ENCODE measurements around the gene EIPR1. TPM values are rescaled to one million over a fixed set of nuclear protein-coding genes. Genes with fewer than 3 reads are reported as not detected.
"Not testable (repeated sequence)": the region's sequence is repeated elsewhere in the genome, so short reads cannot be mapped to it uniquely, and the experiment has no call there.

Gene EIPR1
- total RNA-seq, 4 donors from 2014 or later, result 24.9 to 46.2 (median 36.3) TPM

GRCh38 chr2:3184167-3184566 is 193.5 kb downstream of the EIPR1 start:
- DNase-seq (ENCODE audit: low spot score in 2 of 2), result no peak
- Histone ChIP-seq H3K4me1 (no peaks in the 10 kb centered on the region), H3K27ac (no peak overlapping the region), H3K27me3 (no peaks in the 10 kb centered on the region), H3K4me3 (no peak overlapping the region), H3K9me3 (no peaks in the 10 kb centered on the region), H3K36me3 (peaks cover 0 to 40% (median 0%) of the 10 kb centered on the region in 3 donors)
- TF ChIP-seq CTCF (IDR thresholded peaks at IDR 0.05) (no peak), POLR2A (IDR thresholded peaks at IDR 0.05) (no peak), EP300 (IDR thresholded peaks at IDR 0.05) (no peak)
- 95 to 97% methylated on average over 11 of the region's 11 CpGs for WGBS, 2 donors

GRCh38 chr2:3183766-3184165 is 193.9 kb downstream of the EIPR1 start:
- no peaks in the 10 kb centered on the region for H3K9me3 ChIP-seq
- no peak overlapping the region for H3K4me3 ChIP-seq
- no peaks in the 10 kb centered on the region for H3K4me1 ChIP-seq
- H3K27ac ChIP-seq, result no peak overlapping the region
- peaks cover 0 to 36% (median 0%) of the 10 kb centered on the region in 3 donors for H3K36me3 ChIP-seq
- H3K27me3 ChIP-seq, result no peaks in the 10 kb centered on the region
- DNase-seq (ENCODE audit: low spot score in 2 of 2), result no peak
- WGBS, 2 donors, result 87 to 95% methylated on average over 8 to 10 of the region's 10 CpGs
- TF ChIP-seq EP300 (IDR thresholded peaks at IDR 0.05), result no peak
- no peak for TF ChIP-seq CTCF (IDR thresholded peaks at IDR 0.05)
- TF ChIP-seq POLR2A (IDR thresholded peaks at IDR 0.05), result no peak

- DNase-seq (ENCODE audit: low spot score in 2 of 2), result no peak
- H3K4me3 ChIP-seq, result no peak overlapping the region
Measured at GRCh38 chr2:3182848-3183247, 194.8 kb downstream of the EIPR1 start.

GRCh38 chr2:3181416-3182010 is 196.1 kb downstream of the EIPR1 start:
- Histone ChIP-seq H3K27ac (no peak overlapping the region), H3K9me3 (no peaks in the 10 kb centered on the region), H3K27me3 (no peaks in the 10 kb centered on the region), H3K36me3 (peaks cover 0 to 36% (median 0%) of the 10 kb centered on the region in 3 donors), H3K4me1 (no peaks in the 10 kb centered on the region), H3K4me3 (no peak overlapping the region)
- TF ChIP-seq EP300 (IDR thresholded peaks at IDR 0.05) (no peak), POLR2A (IDR thresholded peaks at IDR 0.05) (no peak)
- 93% methylated on average over 24 of the region's 24 CpGs for WGBS, 2 donors
- no peak for DNase-seq (ENCODE audit: low spot score in 2 of 2)

More at GRCh38 chr2:3182848-3183247, 194.8 kb downstream of the EIPR1 start:
- Histone ChIP-seq H3K36me3 (peaks cover 0 to 29% (median 0%) of the 10 kb centered on the region in 3 donors), H3K27me3 (no peaks in the 10 kb centered on the region), H3K4me1 (no peaks in the 10 kb centered on the region), H3K27ac (no peak overlapping the region), H3K9me3 (no peaks in the 10 kb centered on the region)
- TF ChIP-seq CTCF (IDR thresholded peaks at IDR 0.05) (no peak), EP300 (IDR thresholded peaks at IDR 0.05) (no peak), POLR2A (IDR thresholded peaks at IDR 0.05) (no peak)
- WGBS, 2 donors, result 97% methylated on average over 2 of the region's 2 CpGs

- peaks cover 0 to 36% (median 0%) of the 10 kb centered on the region in 3 donors for H3K36me3 ChIP-seq
- WGBS, 2 donors, result 77 to 82% methylated on average over 30 of the region's 30 CpGs
- not testable (repeated sequence) for DNase-seq (ENCODE audit: low spot score in 2 of 2)
Measured at GRCh38 chr2:3180909-3181221, 196.8 kb downstream of the EIPR1 start.

GRCh38 chr2:3180082-3180908 is 197.3 kb downstream of the EIPR1 start:
- Histone ChIP-seq H3K36me3 (peaks cover 0 to 34% (median 0%) of the 10 kb centered on the region in 3 donors), H3K4me1 (no peaks in the 10 kb centered on the region), H3K4me3 (no peak overlapping the region), H3K27me3 (no peaks in the 10 kb centered on the region), H3K9me3 (no peaks in the 10 kb centered on the region), H3K27ac (no peak overlapping the region)
- no peak for TF ChIP-seq EP300 (IDR thresholded peaks at IDR 0.05)
- TF ChIP-seq POLR2A (IDR thresholded peaks at IDR 0.05), result no peak
- no peak for TF ChIP-seq CTCF (IDR thresholded peaks at IDR 0.05)
- 82 to 86% methylated on average over 50 of the region's 50 CpGs for WGBS, 2 donors
- no peak for DNase-seq (ENCODE audit: low spot score in 2 of 2)

More at GRCh38 chr2:3180909-3181221, 196.8 kb downstream of the EIPR1 start:
- H3K4me1 ChIP-seq, H3K27me3 ChIP-seq, H3K9me3 ChIP-seq, H3K4me3 ChIP-seq, H3K27ac ChIP-seq: not testable (repeated sequence)
